AG09319 (cell line): ENCODE data around the gene SLC7A1.

ENCODE experiments used
- DNase-seq: peaks from one replicate; pipeline ENCODE4 v3.0.0-alpha.2; 2010; ENCODE audit warnings: low read depth; ENCODE audit errors: extremely low read depth
- CTCF ChIP-seq: IDR thresholded peaks from 2 replicates; pipeline ENCODE4 v1.5.1; 2011; ENCODE audit warnings: low read depth, mild to moderate bottlenecking, inconsistent platforms, low read length, moderate library complexity

Gene SLC7A1

DNA sequence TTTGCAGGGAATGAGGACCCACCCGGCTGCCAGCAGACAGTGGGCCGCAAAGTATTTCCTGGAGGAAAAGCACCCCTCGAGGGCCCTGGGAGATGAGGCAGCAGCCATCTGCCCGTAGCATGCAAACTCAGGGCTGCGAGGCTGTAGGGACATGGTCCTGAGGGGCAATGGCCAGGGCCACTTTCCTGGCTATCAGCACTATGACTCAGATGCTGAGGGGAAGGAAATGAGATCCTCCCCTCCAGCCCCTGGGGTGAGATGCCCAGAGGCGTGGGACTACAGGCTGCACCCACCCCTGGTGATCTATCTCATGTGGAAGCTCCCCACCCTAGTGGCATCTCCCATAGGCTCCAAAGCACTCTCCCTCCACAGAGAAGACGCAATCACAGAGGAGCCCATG lies 80.1 kb downstream of the SLC7A1 start:
- no peak for TF ChIP-seq CTCF
- DNase-seq, result no peak

GRCh38 chr13:29514720-29515310 lies 80.7 kb downstream of the SLC7A1 start:
- no peak for DNase-seq
- no peak for TF ChIP-seq CTCF

GRCh38 chr13:29513981-29514719 lies 81.3 kb downstream of the SLC7A1 start:
- no peak for DNase-seq
- no peak for TF ChIP-seq CTCF

GRCh38 chr13:29513002-29513980 lies 82.2 kb downstream of the SLC7A1 start:
- TF ChIP-seq CTCF, result no peak
- no peak for DNase-seq

- DNase-seq, result no peak
- no peak for TF ChIP-seq CTCF
These were observed 83.5 kb downstream of the SLC7A1 start for GRCh38 chr13:29511980-29512379.

GRCh38 chr13:29511106-29511796 lies 84.2 kb downstream of the SLC7A1 start:
- no peak for TF ChIP-seq CTCF
- DNase-seq, result no peak
